ENCODE results near the gene EZH1.

EZH1 gene

GRCh38 chr17:42725143-42725542 is 19.7 kb downstream of the EZH1 start:
- in situ Hi-C loops (cut with MboI; ENCODE audit: low sequenced_read_pairs, unreplicated experiment): no loop called here
- no peak for TF ChIP-seq CTCF (IDR thresholded peaks at IDR 0.05; ENCODE audit: borderline replicate concordance, control extremely low read depth, extremely low read depth, insufficient read depth, missing control alignments)
- no peak for DNase-seq (ENCODE audit: low spot score)

GRCh38 chr17:42723636-42724035 is 21.2 kb downstream of the EZH1 start:
- TF ChIP-seq CTCF (IDR thresholded peaks at IDR 0.05; ENCODE audit: borderline replicate concordance, control extremely low read depth, extremely low read depth, insufficient read depth, missing control alignments): no peak
- DNase-seq (ENCODE audit: low spot score): no peak
- in situ Hi-C loops (cut with MboI; ENCODE audit: low sequenced_read_pairs, unreplicated experiment): no loop called here

- peak; percentile 63 for TF ChIP-seq CTCF (IDR thresholded peaks at IDR 0.05; ENCODE audit: borderline replicate concordance, control extremely low read depth, extremely low read depth, insufficient read depth, missing control alignments)
- in situ Hi-C loops (cut with MboI; ENCODE audit: low sequenced_read_pairs, unreplicated experiment): no loop called here
- peak; percentile 74 for DNase-seq (ENCODE audit: low spot score)
Observed at GRCh38 chr17:42720996-42721583, 23.8 kb downstream of the EZH1 start.

GRCh38 chr17:42709561-42709960 is 35.3 kb downstream of the EZH1 start:
- no peak for DNase-seq (ENCODE audit: low spot score)
- in situ Hi-C loops (cut with MboI; ENCODE audit: low sequenced_read_pairs, unreplicated experiment): no loop called here
- no peak for TF ChIP-seq CTCF (IDR thresholded peaks at IDR 0.05; ENCODE audit: borderline replicate concordance, control extremely low read depth, extremely low read depth, insufficient read depth, missing control alignments)

- TF ChIP-seq CTCF (IDR thresholded peaks at IDR 0.05; ENCODE audit: borderline replicate concordance, control extremely low read depth, extremely low read depth, insufficient read depth, missing control alignments): no peak
- DNase-seq (ENCODE audit: low spot score): no peak
- in situ Hi-C loops (cut with MboI; ENCODE audit: low sequenced_read_pairs, unreplicated experiment): no loop called here
Observed at GRCh38 chr17:42708588-42708987, 36.3 kb downstream of the EZH1 start.

GRCh38 chr17:42706732-42707131 is 38.1 kb downstream of the EZH1 start:
- TF ChIP-seq CTCF (IDR thresholded peaks at IDR 0.05; ENCODE audit: borderline replicate concordance, control extremely low read depth, extremely low read depth, insufficient read depth, missing control alignments): no peak
- in situ Hi-C loops (cut with MboI; ENCODE audit: low sequenced_read_pairs, unreplicated experiment): no loop called here
- DNase-seq (ENCODE audit: low spot score): no peak

Measured in GM13976 (cell line).